NCI-H82 treated with DMSO at 0.1 percent for 48 hours (cell line): ENCODE data around the gene PNMA5.
"Not testable (repeated sequence)": the region's sequence is repeated elsewhere in the genome, so short reads cannot be mapped to it uniquely, and the experiment has no call there.

Experiments used
- DNase-seq: peaks from one replicate; lab custom pipeline; 2025; ENCODE audit not compliant: unreplicated experiment; lab: John Stamatoyannopoulos, UW

The PNMA5 gene

GRCh38 chrX:152993933-152994332, at the start of gene PNMA5:
Gene PNMA5, minus strand, starts transcription at chrX:152994116. Its CDS starts 2,518 bp downstream, at chrX:152991598.
- no peak for DNase-seq

GRCh38 chrX:153032397-153033118, 38.6 kb upstream of the PNMA5 start:
- peak; percentile 0 for DNase-seq

- DNase-seq, result no peak
These were observed 36.9 kb upstream of the PNMA5 start for GRCh38 chrX:153030801-153031200.

- DNase-seq, result no peak
These were observed 36.0 kb upstream of the PNMA5 start for GRCh38 chrX:153029875-153030274.

DNA sequence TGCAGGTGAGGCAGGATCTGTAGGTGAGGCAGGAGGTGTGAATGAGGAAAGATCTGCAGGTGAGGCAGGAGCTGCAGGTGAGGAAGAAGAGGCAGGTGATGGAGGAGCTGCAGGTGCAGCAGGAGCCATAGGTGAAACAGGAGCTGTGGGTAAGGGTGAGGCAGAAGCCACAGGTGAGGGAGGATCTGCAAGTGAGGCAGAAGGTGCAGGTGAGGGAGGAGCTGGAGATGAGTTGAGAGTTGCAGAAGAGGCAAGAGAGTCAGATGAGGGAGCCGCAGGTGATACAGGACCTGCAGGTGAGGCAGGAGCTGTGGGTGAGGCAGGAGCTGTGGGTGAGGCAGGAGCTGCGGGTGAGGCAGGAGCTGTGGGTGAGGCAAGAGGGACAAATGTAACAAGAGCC, 35.2 kb upstream of the PNMA5 start:
- DNase-seq, result no peak

GRCh38 chrX:153028487-153028886, 34.6 kb upstream of the PNMA5 start:
- not testable (repeated sequence) for DNase-seq

DNA sequence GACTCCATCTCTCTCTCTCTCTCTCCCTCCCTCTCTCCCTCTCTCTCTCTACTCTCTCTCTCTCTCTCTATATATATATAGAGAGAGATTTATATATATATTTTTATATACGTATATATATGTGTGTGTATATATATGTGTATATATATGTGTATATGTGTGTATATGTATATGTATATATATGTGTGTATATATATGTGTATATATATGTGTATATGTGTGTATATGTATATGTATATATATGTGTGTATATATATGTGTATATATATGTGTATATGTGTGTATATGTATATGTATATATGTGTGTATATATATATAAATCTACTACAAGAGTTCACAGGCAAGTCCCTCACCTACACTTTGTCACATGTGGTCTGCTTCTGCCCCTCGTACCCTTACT, 32.6 kb upstream of the PNMA5 start:
- DNase-seq, result not testable (repeated sequence)

DNA sequence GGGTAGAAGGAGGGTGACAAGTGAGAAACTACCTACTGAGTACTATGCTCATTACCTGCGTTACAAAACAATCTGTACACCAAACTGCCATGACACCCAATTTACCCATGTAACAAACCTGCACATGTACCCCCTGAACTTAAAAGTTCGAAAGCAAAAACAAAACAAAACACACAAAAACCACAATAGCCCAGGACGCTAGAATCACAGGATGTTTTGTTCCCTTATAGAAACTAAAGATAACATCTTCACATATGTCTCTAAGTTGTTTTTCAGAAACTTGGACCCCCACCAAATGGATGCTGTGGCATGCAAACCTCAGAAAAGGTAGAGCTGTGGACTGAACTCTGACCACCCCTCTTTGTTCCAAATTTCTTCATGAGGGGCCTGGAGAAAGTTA, 25.2 kb upstream of the PNMA5 start:
- no peak for DNase-seq

GRCh38 chrX:153017174-153017573, 23.3 kb upstream of the PNMA5 start:
- not testable (repeated sequence) for DNase-seq

DNA sequence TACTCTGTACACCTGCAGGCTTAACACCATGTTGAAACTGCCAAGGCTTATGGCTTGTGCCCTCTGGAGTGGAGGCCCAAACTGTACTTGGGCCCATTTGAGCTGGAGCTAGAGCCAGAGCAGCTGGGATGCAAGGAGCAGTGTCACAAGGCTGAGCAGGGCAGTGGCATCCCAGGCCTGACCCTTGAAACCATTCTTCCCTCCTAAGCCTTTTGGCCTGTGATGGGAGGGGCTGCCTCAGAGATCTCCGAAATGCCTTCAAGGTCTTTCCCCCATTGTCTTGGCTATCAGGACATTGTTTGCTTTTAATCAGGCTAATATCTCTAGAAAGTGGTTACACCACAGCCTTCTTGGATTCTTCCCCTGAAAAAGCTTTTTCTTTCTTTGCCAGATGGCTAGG, 10.9 kb upstream of the PNMA5 start:
- DNase-seq, result no peak

DNA sequence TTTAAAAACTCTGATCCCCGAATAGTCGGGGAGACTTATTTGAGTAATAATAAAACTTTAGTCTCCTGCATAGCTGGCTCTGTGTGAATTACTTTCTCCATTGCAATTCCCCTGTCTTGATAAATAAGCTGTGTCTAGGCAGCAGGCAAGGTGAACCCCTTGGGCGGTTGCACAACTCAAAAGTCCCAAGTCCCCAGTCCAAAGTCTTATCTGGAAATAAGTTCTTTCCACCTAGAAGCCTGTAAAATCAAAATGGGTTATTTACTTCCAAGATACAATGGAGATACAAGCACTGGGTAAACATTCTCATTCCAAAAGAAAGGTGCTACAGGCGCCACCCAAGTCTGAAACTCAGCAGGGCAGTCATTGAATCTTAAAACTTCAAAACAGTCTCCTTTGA, 10.1 kb upstream of the PNMA5 start:
- no peak for DNase-seq

- not testable (repeated sequence) for DNase-seq
These were observed 8.3 kb upstream of the PNMA5 start for GRCh38 chrX:153002182-153002581.

DNA sequence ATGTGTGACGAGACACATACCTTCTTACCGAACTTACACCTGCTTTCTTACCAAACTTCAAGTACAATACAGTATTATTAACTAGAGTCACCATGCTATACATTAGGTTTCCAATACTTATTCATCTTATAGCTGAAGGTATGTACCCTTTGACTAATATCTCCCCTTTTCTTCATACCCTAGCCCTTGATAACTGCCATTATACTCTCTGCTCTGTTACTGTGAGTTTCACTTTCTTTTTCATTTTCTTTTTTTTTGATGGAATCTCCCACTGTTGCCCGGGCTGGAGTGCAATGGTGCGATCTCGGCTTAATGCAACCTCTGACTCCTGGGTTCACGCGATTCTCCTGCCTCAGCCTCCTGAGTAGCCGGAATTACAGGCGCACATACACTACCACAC, 3.4 kb upstream of the PNMA5 start:
- no peak for DNase-seq

DNA sequence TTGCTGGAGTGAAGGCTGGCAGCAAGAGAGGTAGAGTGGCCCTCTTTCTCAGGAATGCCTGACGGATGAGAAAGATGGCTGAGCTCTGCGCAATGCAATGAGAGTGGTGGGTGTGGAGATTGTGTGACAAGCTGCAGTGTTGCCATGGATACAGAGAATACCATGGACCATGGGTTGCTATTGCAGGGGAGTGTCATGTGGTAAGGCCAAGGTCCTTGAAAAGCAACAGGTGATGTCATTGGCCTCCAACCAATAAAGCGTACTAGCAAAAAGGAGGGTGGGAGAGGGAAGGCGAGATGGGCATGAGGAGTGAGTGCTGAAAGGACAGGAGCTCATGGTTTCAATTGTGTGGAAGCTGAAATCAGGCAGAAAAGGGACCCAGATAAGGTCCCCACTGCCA, 1.8 kb downstream of the PNMA5 start:
- DNase-seq, result no peak

- DNase-seq, result no peak
These were observed 2.8 kb downstream of the PNMA5 start for GRCh38 chrX:152991123-152991522.

DNA sequence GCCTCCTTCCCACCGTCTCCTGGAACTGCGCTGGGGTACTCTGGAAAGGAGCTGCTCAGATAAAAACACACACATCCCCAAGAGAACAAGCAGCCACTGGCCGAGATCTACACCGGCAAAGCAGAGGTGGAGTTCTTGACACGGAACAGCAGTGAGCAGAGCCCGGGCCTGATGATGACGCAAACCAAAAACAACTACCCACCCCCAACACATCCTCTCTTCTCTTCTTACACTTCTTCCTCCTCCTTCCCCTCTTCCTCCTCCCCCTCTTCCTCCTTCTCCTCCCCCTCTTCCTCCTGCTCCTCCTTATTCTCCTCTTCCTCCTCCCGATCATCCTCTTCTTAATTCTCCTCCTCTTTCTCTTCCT, 4.6 kb downstream of the PNMA5 start:
- DNase-seq, result no peak

DNA sequence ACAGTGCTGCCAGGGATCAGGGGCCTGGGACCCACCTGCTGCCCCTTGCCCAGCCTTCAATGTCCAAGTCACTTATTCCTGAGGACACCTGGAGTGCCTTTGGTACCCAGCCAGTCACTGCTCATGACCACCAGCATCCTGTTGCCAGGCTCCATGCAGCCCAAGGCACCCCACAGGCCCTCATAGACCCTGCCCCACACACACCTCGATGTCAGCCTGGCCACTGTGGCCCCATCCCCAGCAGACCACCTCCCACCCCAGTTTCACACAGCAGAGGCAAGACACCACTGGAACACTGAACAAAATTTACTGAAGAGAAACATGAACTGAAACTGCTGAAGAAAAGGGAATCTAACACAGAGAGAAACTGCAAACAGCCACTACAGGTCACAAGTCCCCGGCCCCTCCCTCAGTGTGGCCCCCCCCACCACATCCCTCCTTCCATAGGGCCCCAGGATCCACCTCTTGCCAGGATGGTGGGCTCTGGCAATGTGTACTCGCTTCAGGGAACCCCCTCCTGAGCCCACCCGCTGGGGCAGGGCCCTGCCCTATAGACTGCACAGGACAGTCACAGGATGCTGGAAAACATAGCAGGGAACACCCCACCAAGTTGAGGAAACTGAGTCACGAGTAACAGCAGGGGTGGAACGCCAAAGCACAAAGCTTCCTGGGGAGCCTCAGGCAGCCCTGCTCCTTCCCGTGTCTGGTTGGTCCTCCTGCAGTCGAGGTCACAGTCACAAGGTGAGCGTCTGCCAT, 5.2 kb downstream of the PNMA5 start:
- no peak for DNase-seq

GRCh38 chrX:152987801-152988200, 6.1 kb downstream of the PNMA5 start:
- DNase-seq, result no peak

DNA sequence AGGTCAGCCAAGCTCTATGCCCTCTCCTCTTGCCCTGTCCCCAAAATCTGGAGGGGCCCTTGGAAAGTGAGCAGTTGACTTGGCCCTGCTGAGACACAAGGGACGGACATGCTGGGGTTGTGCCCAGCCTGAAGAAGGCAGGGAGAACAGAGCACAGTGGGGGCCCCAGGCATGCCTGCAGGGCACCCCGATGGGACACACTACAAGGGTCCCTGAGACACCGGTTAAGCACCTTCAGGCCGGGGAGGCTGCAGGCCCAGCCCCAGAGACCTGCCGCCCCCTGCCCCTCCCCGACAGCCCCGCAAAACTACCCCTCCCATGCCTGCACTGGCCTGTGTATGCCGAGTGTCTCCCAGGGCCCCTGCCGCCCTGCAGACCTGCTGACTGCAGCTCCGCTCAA, 6.8 kb downstream of the PNMA5 start:
- not testable (repeated sequence) for DNase-seq

- not testable (repeated sequence) for DNase-seq
These were observed 8.5 kb downstream of the PNMA5 start for GRCh38 chrX:152985383-152985782.

- no peak for DNase-seq
These were observed 25.7 kb downstream of the PNMA5 start for GRCh38 chrX:152968193-152968592.

- no peak for DNase-seq
These were observed 33.8 kb downstream of the PNMA5 start for GRCh38 chrX:152960115-152960514.

DNA sequence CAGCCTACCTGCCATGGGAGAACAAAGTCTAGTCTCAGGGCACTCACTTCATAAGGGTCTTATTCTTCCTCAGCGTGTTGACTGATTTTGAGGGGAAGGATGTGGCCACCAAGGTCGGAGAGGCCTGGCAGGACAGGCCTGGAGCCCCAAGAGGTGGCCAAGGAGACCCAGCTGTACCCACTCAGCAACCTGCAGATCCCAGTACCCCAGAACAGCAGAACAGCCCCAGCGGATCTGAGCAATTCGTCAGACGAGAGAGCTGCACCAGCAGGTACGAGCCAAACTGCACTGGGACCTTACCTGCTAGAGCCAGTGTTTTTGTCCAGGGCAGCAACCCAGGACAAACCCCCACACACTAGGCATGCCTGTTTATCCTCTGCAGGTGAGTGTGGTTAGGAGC, 34.3 kb downstream of the PNMA5 start:
- no peak for DNase-seq
